RWPE2 (cell line): ENCODE results near the gene PIP5K1B.

Source experiments
- ATAC-seq: fragments of 200-7000 bp; cut with Tn5 transposase; 3 replicates; pipeline ENCODE4 v1.9.1; 2021; ENCODE audit warnings: low read depth
- DNase-seq: peaks from one replicate; pipeline ENCODE4 v3.0.0-alpha.2; 2020; ENCODE audit warnings: low spot score
- H3K27ac ChIP-seq: fragments of 450-650 bp; 2 replicates; pipeline ENCODE4 v1.5.1; 2017; ENCODE audit warnings: mild to moderate bottlenecking; ENCODE audit not compliant: poor library complexity, severe bottlenecking
- H3K27me3 ChIP-seq: fragments of 250-450 bp; sonication (Bioruptor Pico); 2 replicates; pipeline ENCODE4 v1.5.1; 2021; ENCODE audit warnings: mild to moderate bottlenecking, moderate library complexity; ENCODE audit not compliant: insufficient read depth, poor library complexity, severe bottlenecking
- H3K36me3 ChIP-seq: fragments of 250-450 bp; sonication (Bioruptor Pico); 2 replicates; pipeline ENCODE4 v1.5.1; 2020; ENCODE audit warnings: low read depth, mild to moderate bottlenecking, moderate library complexity
- H3K4me1 ChIP-seq: fragments of 250-450 bp; sonication (Bioruptor Pico); 2 replicates; pipeline ENCODE4 v1.5.1; 2021; ENCODE audit warnings: mild to moderate bottlenecking, moderate library complexity; ENCODE audit not compliant: insufficient read depth, poor library complexity, severe bottlenecking
- H3K4me3 ChIP-seq: fragments of 250-450 bp; sonication (Bioruptor Pico); 2 replicates; pipeline ENCODE4 v1.5.1; 2021; ENCODE audit warnings: mild to moderate bottlenecking, moderate library complexity; ENCODE audit not compliant: severe bottlenecking
- H3K9me3 ChIP-seq: fragments of 250-450 bp; sonication (Bioruptor Pico); 2 replicates; pipeline ENCODE4 v1.5.1; 2021; ENCODE audit warnings: mild to moderate bottlenecking, moderate library complexity; ENCODE audit not compliant: severe bottlenecking
- CTCF ChIP-seq: fragments of 450-650 bp; IDR thresholded peaks from one replicate; pipeline ENCODE4 v1.5.1; 2017; ENCODE audit warnings: mild to moderate bottlenecking, moderate library complexity; ENCODE audit not compliant: poor library complexity, severe bottlenecking

Gene PIP5K1B

GRCh38 chr9:68797116-68797515 is 92.1 kb downstream of the PIP5K1B start:
- no peaks in the 10 kb centered on the region for H3K9me3 ChIP-seq
- no peak for TF ChIP-seq CTCF
- no peaks in the 10 kb centered on the region for H3K4me1 ChIP-seq
- no peaks in the 10 kb centered on the region for H3K36me3 ChIP-seq
- H3K4me3 ChIP-seq: no peak overlapping the region
- DNase-seq: no peak
- ATAC-seq: no peak
- H3K27me3 ChIP-seq: peaks cover 20% of the 10 kb centered on the region
- no peak overlapping the region for H3K27ac ChIP-seq

- no peak overlapping the region for H3K4me3 ChIP-seq
- TF ChIP-seq CTCF: no peak
- H3K27ac ChIP-seq: no peak overlapping the region
- DNase-seq (no peak), ATAC-seq (no peak)
- peaks cover 24% of the 10 kb centered on the region for H3K27me3 ChIP-seq
- no peaks in the 10 kb centered on the region for H3K9me3 ChIP-seq
- H3K4me1 ChIP-seq: no peaks in the 10 kb centered on the region
- no peaks in the 10 kb centered on the region for H3K36me3 ChIP-seq
Observed at GRCh38 chr9:68798423-68798822, 93.4 kb downstream of the PIP5K1B start.

- no peak for TF ChIP-seq CTCF
- no peak overlapping the region for H3K27ac ChIP-seq
- ATAC-seq (no peak), DNase-seq (no peak)
- H3K4me3 ChIP-seq: no peak overlapping the region
- H3K36me3 ChIP-seq: no peaks in the 10 kb centered on the region
- H3K9me3 ChIP-seq: no peaks in the 10 kb centered on the region
- H3K27me3 ChIP-seq: peaks cover 24% of the 10 kb centered on the region
- H3K4me1 ChIP-seq: no peaks in the 10 kb centered on the region
Observed at GRCh38 chr9:68800836-68801235, 95.8 kb downstream of the PIP5K1B start.

GRCh38 chr9:68802525-68803015 is 97.5 kb downstream of the PIP5K1B start:
- Histone ChIP-seq H3K36me3 (no peaks in the 10 kb centered on the region), H3K27ac (no peak overlapping the region), H3K9me3 (no peaks in the 10 kb centered on the region), H3K4me3 (no peak overlapping the region), H3K27me3 (peaks cover 17% of the 10 kb centered on the region), H3K4me1 (no peaks in the 10 kb centered on the region)
- ATAC-seq: no peak
- TF ChIP-seq CTCF: no peak
- DNase-seq: no peak

- no peaks in the 10 kb centered on the region for H3K36me3 ChIP-seq
- no peak for TF ChIP-seq CTCF
- no peak overlapping the region for H3K4me3 ChIP-seq
- peaks cover 12% of the 10 kb centered on the region for H3K27me3 ChIP-seq
- ATAC-seq (no peak), DNase-seq (no peak)
- H3K9me3 ChIP-seq: no peaks in the 10 kb centered on the region
- H3K4me1 ChIP-seq: no peaks in the 10 kb centered on the region
- H3K27ac ChIP-seq: no peak overlapping the region
Observed at GRCh38 chr9:68804911-68805889, 100.2 kb downstream of the PIP5K1B start.
